Fibroblast of lung (primary cell): Measurements from ENCODE around the gene GAL3ST2. TPM values are rescaled to one million over a fixed set of nuclear protein-coding genes. Genes with fewer than 3 reads are reported as not detected.
"Not testable (repeated sequence)": the region's sequence is repeated elsewhere in the genome, so short reads cannot be mapped to it uniquely, and the experiment has no call there.

Experiments
- DNase-seq, 2 donors: peaks; one replicate each; pipeline versions ENCODE4 v3.0.0 to v3.0.0-alpha.2; 2010; ENCODE audit warnings: low read depth in 2 of 2
- H2AFZ ChIP-seq: 2 replicates; pipeline ENCODE4 v1.5.1; 2012; ENCODE audit warnings: low read length, control low read depth, inconsistent platforms
- H3K27ac ChIP-seq: 2 replicates; pipeline ENCODE4 v1.5.1; 2011; ENCODE audit warnings: low read length, control low read depth; ENCODE audit not compliant: insufficient read depth
- H3K27me3 ChIP-seq: 2 replicates; pipeline ENCODE4 v1.5.1; 2011; ENCODE audit warnings: mild to moderate bottlenecking, low read length; ENCODE audit not compliant: control insufficient read depth, insufficient read depth
- H3K36me3 ChIP-seq: 2 replicates; pipeline ENCODE4 v1.5.1; 2011; ENCODE audit warnings: low read length; ENCODE audit not compliant: control insufficient read depth, insufficient read depth
- H3K4me1 ChIP-seq: 2 replicates; pipeline ENCODE4 v1.5.1; 2011; ENCODE audit warnings: low read length; ENCODE audit not compliant: control insufficient read depth, insufficient read depth; ENCODE audit errors: extremely low read depth
- H3K4me2 ChIP-seq: 2 replicates; pipeline ENCODE4 v1.5.1; 2011; ENCODE audit warnings: low read length, control low read depth; ENCODE audit not compliant: insufficient read depth; ENCODE audit errors: extremely low read depth
- H3K4me3 ChIP-seq, 4 experiments: fragments of 200-600 bp in 1 of 4; sonication (generic) in 1 of 4; replicated peaks in 1 of 4; 2 replicates each; pipeline ENCODE4 v1.5.1; 2011 to 2016; ENCODE audit warnings: low read length in 4 of 4, low read depth in 3 of 4, mild to moderate bottlenecking in 3 of 4, control low read depth in 2 of 4, inconsistent platforms in 1 of 4, mixed read lengths in 1 of 4; ENCODE audit not compliant: insufficient read depth in 1 of 4; ENCODE audit errors: control extremely low read depth in 1 of 4
- H3K79me2 ChIP-seq: 2 replicates; pipeline ENCODE4 v1.5.1; 2012; ENCODE audit warnings: mild to moderate bottlenecking, low read length, inconsistent platforms; ENCODE audit not compliant: control insufficient read depth, insufficient read depth
- H3K9ac ChIP-seq: 2 replicates; pipeline ENCODE4 v1.5.1; 2011; ENCODE audit warnings: mild to moderate bottlenecking, low read length, control low read depth; ENCODE audit not compliant: insufficient read depth
- H3K9me3 ChIP-seq: 2 replicates; pipeline ENCODE4 v1.5.1; 2012; ENCODE audit warnings: low read depth, low read length; ENCODE audit not compliant: control insufficient read depth, insufficient read depth
- H4K20me1 ChIP-seq: 2 replicates; pipeline ENCODE4 v1.5.1; 2011; ENCODE audit warnings: low read length; ENCODE audit not compliant: control insufficient read depth, insufficient read depth; ENCODE audit errors: extremely low read depth
- EZH2 ChIP-seq: IDR thresholded peaks from 2 replicates; pipeline ENCODE4 v1.5.1; 2012; ENCODE audit warnings: low read length, control low read depth, mild to moderate bottlenecking; ENCODE audit errors: missing control alignments
- polyA plus RNA-seq, 2 donors: library from polyadenylated mRNA; depleted of rRNA in 1 of 2; stranded (reverse) in 1 of 2; unstranded in 1 of 2; fragments of >200 nt; gene quantifications; 2 replicates each; pipeline ENCODE4 v1.2.1, GENCODE V29; 2011 to 2012; ENCODE audit warnings: missing spikeins in 1 of 2
- total RNA-seq: library from RNA; depleted of rRNA; stranded (reverse); fragments of >200 nt; gene quantifications from 2 replicates; pipeline ENCODE4 v1.2.1, GENCODE V29; 2014
- TF ChIP-seq, protein P1 (sequence below), 2 donors: IDR thresholded peaks in 1 of 2; conservative IDR thresholded peaks in 1 of 2; 1 replicate in 1 of 2; 2 replicates in 1 of 2; pipeline ENCODE4 v1.5.1; 2011 to 2012; ENCODE audit warnings: low read length in 2 of 2, control low read depth in 1 of 2, inconsistent platforms in 1 of 2, low read depth in 1 of 2, mild to moderate bottlenecking in 1 of 2

The GAL3ST2 gene
- total and polyA plus RNA-seq, 2 donors (not counting 1 experiment from before 2014, with no cell fraction given): 0.17 TPM; not detected in 1

DNA sequence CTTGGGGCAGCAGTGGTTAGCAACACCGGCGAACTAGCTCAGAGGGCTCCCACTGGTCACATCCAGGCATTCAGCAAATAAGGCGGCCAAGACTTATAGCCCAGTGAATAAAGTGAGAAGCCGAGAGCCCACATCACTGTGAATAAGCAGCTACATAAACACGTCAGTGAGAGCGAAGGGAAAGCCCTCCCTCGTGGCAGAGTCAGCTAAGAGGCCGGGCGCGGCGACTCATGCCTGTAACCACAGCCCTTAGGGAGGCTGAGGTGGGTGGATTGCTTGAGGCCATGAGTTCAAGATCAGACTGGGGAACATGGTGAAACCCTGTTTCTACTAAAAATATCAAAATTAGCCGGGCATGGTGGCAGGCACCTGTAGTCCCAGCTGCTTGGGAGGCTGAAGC, 37.0 kb upstream of the GAL3ST2 start:
- TF ChIP-seq, protein P1, sequence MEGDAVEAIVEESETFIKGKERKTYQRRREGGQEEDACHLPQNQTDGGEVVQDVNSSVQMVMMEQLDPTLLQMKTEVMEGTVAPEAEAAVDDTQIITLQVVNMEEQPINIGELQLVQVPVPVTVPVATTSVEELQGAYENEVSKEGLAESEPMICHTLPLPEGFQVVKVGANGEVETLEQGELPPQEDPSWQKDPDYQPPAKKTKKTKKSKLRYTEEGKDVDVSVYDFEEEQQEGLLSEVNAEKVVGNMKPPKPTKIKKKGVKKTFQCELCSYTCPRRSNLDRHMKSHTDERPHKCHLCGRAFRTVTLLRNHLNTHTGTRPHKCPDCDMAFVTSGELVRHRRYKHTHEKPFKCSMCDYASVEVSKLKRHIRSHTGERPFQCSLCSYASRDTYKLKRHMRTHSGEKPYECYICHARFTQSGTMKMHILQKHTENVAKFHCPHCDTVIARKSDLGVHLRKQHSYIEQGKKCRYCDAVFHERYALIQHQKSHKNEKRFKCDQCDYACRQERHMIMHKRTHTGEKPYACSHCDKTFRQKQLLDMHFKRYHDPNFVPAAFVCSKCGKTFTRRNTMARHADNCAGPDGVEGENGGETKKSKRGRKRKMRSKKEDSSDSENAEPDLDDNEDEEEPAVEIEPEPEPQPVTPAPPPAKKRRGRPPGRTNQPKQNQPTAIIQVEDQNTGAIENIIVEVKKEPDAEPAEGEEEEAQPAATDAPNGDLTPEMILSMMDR (conservative IDR thresholded peaks at IDR 0.05 in 1 of 2, IDR thresholded peaks at IDR 0.05 in 1 of 2; ENCODE audit: low read depth in 1 of 2, low read length in 2 of 2): no peak
- no peak for TF ChIP-seq EZH2
- Histone ChIP-seq H3K27me3 (no peaks in the 10 kb centered on the region), H3K9me3 (no peaks in the 10 kb centered on the region), H4K20me1 (no peaks in the 10 kb centered on the region), H3K4me2 (no peak overlapping the region), H2AFZ (no peak overlapping the region), H3K27ac (no peak overlapping the region), H3K4me3 (no peak overlapping the region), H3K9ac (no peak overlapping the region), H3K36me3 (peaks cover 4% of the 10 kb centered on the region), H3K4me1 (no peaks in the 10 kb centered on the region), H3K79me2 (no peaks in the 10 kb centered on the region)
- DNase-seq: peak; percentile 55 to 56

DNA sequence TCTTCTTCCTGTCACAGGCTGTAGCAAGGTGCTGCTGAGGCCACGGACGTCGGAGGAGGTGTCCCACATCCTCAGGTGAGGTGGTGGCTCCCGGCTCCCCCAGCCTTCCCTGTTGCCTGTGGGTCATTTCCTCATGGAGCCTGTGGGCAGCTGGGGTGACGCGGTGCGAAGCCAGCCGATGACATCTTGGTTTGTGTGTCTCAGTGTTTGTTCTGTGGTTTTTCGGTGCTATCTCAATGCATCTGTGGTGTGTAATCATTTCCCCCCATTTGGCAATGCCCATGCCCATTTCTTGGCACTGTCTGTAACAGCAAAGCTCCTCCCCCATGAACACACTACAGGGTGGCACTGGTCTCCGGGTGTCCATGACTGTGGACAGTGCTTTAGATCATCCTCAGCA, 35.6 kb upstream of the GAL3ST2 start:
- H3K27ac ChIP-seq: no peak overlapping the region
- peak in 1 of 2 donors; percentile 10 for DNase-seq

DNA sequence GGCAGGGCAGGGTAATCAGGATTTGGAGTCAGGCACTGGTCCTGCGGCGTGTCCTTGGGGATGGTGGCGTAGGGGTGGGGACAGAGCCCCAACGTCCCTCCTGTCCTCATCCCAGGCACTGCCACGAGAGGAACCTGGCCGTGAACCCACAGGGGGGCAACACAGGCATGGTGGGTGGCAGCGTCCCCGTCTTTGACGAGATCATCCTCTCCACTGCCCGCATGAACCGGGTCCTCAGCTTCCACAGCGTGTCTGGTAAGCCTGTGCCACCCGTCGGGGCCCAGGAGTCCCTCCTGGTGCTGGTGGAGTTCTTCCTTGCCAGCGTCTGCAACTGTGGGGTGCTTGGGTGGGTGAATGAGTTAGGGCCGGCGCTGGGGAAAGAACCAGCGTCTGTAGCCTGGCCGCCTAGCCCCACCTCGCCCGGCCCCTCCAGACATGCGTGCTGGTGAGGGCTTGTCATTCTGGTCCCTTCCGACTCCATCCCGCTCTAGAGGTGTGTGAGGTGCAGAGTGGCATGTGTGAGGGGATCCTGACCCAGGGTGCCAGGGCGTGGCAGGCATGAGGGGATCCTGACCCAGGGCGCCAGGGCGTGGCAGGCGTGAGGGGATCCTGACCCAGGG, 34.2 kb upstream of the GAL3ST2 start:
- TF ChIP-seq, protein P1 (conservative IDR thresholded peaks at IDR 0.05 in 1 of 2, IDR thresholded peaks at IDR 0.05 in 1 of 2; ENCODE audit: low read depth in 1 of 2, low read length in 2 of 2): no peak
- TF ChIP-seq EZH2: no peak
- peaks cover 7% of the 10 kb centered on the region for H3K36me3 ChIP-seq
- H3K4me3 ChIP-seq: no peak overlapping the region
- H3K27me3 ChIP-seq: no peaks in the 10 kb centered on the region
- H3K79me2 ChIP-seq: no peaks in the 10 kb centered on the region
- H4K20me1 ChIP-seq: no peaks in the 10 kb centered on the region
- no peak overlapping the region for H2AFZ ChIP-seq
- H3K9ac ChIP-seq: no peak overlapping the region
- no peak overlapping the region for H3K27ac ChIP-seq
- no peak overlapping the region for H3K4me2 ChIP-seq
- H3K9me3 ChIP-seq: no peaks in the 10 kb centered on the region
- no peaks in the 10 kb centered on the region for H3K4me1 ChIP-seq
- DNase-seq: no peak

More for the DNA sequence above, 35.6 kb upstream of the GAL3ST2 start:
- Histone ChIP-seq H3K4me2 (no peak overlapping the region), H3K79me2 (no peaks in the 10 kb centered on the region), H3K4me3 (no peak overlapping the region), H2AFZ (no peak overlapping the region), H3K9ac (no peak overlapping the region), H4K20me1 (no peaks in the 10 kb centered on the region), H3K27me3 (no peaks in the 10 kb centered on the region), H3K9me3 (no peaks in the 10 kb centered on the region), H3K36me3 (peaks cover 7% of the 10 kb centered on the region), H3K4me1 (no peaks in the 10 kb centered on the region)
- TF ChIP-seq EZH2: no peak
- TF ChIP-seq, protein P1 (conservative IDR thresholded peaks at IDR 0.05 in 1 of 2, IDR thresholded peaks at IDR 0.05 in 1 of 2; ENCODE audit: low read depth in 1 of 2, low read length in 2 of 2): no peak

DNA sequence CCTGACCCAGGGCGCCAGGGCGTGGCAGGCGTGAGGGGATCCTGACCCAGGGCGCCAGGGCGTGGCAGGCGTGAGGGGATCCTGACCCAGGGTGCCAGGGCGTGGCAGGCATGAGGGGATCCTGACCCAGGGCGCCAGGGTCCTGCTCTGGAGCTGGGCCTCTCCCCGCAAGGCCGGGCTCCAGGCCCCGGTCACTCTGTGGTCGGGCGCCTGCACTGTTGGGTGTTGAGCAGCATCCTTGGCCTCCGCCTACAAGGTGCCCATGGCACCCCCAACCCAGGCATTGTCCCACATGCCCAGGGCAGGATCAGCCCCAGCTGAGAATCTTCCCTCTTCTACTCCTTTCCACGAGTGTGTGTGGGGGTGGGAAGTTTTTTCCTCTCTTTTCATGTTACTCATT, 33.6 kb upstream of the GAL3ST2 start:
- DNase-seq, H3K4me2 ChIP-seq, H4K20me1 ChIP-seq, H3K27ac ChIP-seq, H3K79me2 ChIP-seq, H3K36me3 ChIP-seq, H3K27me3 ChIP-seq, H3K9ac ChIP-seq, H2AFZ ChIP-seq, H3K4me3 ChIP-seq, H3K4me1 ChIP-seq, H3K9me3 ChIP-seq: not testable (repeated sequence)
